Right atrium auricular region (tissue), 2 donors: ENCODE results near the gene RCBTB1. TPM values are rescaled to one million over a fixed set of nuclear protein-coding genes. Genes with fewer than 3 reads are reported as not detected.
"Not testable (repeated sequence)": the region's sequence is repeated elsewhere in the genome, so short reads cannot be mapped to it uniquely, and the experiment has no call there.

ENCODE experiments used
- DNase-seq: peaks from one replicate; pipeline ENCODE4 v3.0.0-alpha.2; 2019; ENCODE audit warnings: low spot score
- H3K27ac ChIP-seq, 2 donors: fragments of 200-600 bp; sonication (generic); 1 replicate in 1 of 2; 2 replicates in 1 of 2; pipeline ENCODE4 v1.5.1; 2016 to 2019
- H3K27me3 ChIP-seq, 2 donors: fragments of 200-600 bp; sonication (generic); one replicate each; pipeline versions ENCODE4 v1.5.1 to v1.6.0; 2017 to 2019
- H3K36me3 ChIP-seq: fragments of 200-600 bp; sonication (generic); one replicate; pipeline ENCODE4 v1.5.1; 2016
- H3K4me1 ChIP-seq, 2 donors: fragments of 200-600 bp; sonication (generic); one replicate each; pipeline versions ENCODE4 v1.5.1 to v1.6.0; 2017 to 2019
- H3K4me3 ChIP-seq, 2 donors: fragments of 200-600 bp; sonication (generic); 1 replicate in 1 of 2; 2 replicates in 1 of 2; pipeline ENCODE4 v1.5.1; 2017 to 2019; ENCODE audit warnings: mild to moderate bottlenecking in 1 of 2, moderate library complexity in 1 of 2
- H3K9me3 ChIP-seq, 2 donors: fragments of 200-600 bp; sonication (generic); one replicate each; pipeline ENCODE4 v1.5.1; 2019
- total RNA-seq, 2 donors: library from RNA; depleted of rRNA; stranded (reverse); fragments of >200 nt; gene quantifications; one replicate each; pipeline ENCODE4 v1.1.0, GENCODE V29; 2016
- TF ChIP-seq, protein P1 (sequence below), 2 donors: fragments of 200-600 bp; sonication (generic); IDR thresholded peaks; one replicate each; pipeline ENCODE4 v1.5.1; 2019; ENCODE audit warnings: antibody characterized with exemption in 2 of 2

The RCBTB1 gene
- total RNA-seq, 2 donors from 2014 or later: 8.9 to 19.6 TPM

DNA sequence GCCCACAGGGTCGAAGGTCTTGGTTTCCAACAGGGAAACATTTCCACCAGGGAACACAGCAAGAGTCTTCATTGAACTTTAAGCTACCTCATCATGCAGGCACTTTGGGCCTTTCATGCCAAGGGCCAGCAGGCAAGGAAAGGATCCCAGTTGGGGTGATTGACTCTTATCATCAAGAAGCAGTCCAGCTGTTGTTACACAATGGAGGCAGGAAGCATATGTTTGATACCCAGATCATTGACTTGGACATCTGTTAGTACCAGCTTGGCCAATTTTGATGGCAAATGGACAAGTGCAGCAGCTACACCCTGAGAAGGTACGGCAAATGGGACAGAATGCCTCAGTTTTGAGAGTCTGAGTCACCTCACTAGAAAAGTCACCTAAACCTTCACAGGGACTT lies 10.9 kb upstream of the RCBTB1 start:
- Histone ChIP-seq H3K27ac (no peak overlapping the region), H3K27me3 (no peaks in the 10 kb centered on the region), H3K4me1 (no peaks in the 10 kb centered on the region), H3K4me3 (no peak overlapping the region), H3K9me3 (no peaks in the 10 kb centered on the region), H3K36me3 (no peaks in the 10 kb centered on the region)
- DNase-seq: no peak
- TF ChIP-seq, protein P1, sequence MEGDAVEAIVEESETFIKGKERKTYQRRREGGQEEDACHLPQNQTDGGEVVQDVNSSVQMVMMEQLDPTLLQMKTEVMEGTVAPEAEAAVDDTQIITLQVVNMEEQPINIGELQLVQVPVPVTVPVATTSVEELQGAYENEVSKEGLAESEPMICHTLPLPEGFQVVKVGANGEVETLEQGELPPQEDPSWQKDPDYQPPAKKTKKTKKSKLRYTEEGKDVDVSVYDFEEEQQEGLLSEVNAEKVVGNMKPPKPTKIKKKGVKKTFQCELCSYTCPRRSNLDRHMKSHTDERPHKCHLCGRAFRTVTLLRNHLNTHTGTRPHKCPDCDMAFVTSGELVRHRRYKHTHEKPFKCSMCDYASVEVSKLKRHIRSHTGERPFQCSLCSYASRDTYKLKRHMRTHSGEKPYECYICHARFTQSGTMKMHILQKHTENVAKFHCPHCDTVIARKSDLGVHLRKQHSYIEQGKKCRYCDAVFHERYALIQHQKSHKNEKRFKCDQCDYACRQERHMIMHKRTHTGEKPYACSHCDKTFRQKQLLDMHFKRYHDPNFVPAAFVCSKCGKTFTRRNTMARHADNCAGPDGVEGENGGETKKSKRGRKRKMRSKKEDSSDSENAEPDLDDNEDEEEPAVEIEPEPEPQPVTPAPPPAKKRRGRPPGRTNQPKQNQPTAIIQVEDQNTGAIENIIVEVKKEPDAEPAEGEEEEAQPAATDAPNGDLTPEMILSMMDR (IDR thresholded peaks at IDR 0.05): no peak

DNA sequence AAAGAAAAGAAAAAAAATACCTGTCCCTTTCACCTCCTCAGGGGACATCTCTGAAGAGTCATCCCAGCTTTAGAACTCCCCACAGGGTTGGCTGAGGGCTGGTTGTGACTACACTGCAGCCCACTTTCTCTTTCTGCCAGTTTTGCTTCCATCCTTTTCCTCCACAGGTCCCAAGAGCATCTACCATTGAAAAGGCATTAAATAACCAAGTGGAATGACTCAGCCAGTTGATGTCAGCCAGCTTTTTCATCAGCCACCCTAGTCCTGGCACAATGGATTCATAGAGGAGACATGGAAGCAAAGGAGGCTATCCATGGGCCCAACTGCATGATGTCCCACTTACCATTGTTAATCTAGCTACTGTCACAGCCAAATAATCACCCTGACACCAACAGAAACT lies 9.2 kb upstream of the RCBTB1 start:
- no peak for DNase-seq
- Histone ChIP-seq H3K4me1 (no peaks in the 10 kb centered on the region), H3K27me3 (no peaks in the 10 kb centered on the region), H3K36me3 (no peaks in the 10 kb centered on the region), H3K27ac (no peak overlapping the region), H3K9me3 (no peaks in the 10 kb centered on the region), H3K4me3 (no peak overlapping the region)
- TF ChIP-seq, protein P1 (IDR thresholded peaks at IDR 0.05): no peak

DNA sequence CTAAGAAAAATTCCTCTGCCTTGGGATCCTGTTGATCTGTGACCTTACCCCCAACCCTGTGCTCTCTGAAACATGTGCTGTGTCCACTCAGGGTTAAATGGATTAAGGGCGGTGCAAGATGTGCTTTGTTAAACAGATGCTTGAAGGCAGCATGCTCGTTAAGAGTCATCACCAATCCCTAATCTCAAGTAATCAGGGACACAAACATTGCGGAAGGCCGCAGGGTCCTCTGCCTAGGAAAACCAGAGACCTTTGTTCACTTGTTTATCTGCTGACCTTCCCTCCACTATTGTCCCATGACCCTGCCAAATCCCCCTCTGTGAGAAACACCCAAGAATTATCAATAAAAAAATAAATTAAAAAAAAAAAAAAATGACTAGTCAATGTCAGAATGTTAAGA lies 8.5 kb upstream of the RCBTB1 start:
- DNase-seq, H3K4me1 ChIP-seq, H3K4me3 ChIP-seq, H3K27ac ChIP-seq, H3K36me3 ChIP-seq, H3K27me3 ChIP-seq, H3K9me3 ChIP-seq: not testable (repeated sequence)

DNA sequence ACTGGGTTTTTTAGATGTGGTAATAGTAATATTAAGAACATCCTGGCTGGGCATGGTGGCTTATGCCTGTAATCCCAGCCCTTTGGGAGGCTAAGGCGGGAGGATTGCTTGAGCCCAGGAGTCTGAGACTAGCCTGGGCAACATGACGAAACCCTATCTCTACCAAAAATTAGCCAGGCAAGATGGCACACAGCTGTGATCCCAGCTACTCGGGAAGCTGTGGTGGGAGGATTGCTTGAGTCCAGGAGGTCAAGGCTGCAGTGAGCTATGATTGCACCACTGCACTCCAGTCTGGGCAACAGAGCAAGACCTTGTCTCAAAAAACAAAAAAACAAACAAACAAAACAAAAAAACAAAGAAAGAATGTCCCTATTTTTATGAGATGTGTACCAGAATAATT lies 5.4 kb upstream of the RCBTB1 start:
- H3K27ac ChIP-seq, DNase-seq, H3K36me3 ChIP-seq, H3K27me3 ChIP-seq, H3K9me3 ChIP-seq, H3K4me1 ChIP-seq, H3K4me3 ChIP-seq: not testable (repeated sequence)

DNA sequence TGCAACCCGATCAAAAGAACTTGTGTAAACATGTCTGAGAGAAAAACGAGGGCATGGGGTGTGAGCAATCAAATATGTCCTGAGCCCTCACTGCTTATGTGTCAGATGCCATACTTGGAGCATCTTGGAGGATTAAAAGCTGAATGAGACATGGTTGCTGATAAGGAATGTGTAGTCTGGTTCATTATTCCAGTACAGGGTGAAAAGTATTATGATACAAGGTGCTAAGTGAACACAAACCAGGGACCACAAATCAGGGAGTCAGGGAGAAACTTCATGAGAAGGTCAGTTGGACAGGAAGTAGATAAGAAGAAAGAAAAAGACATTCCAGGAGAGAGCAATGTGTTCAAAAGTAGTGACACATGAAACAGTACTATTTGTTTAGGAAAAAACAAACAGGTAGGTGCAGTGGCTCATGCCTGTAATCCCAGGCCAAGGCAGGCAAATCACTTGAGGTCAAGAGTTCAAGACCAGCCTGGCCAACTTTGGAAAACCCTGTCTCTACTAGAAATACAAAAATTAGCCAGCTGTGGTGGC lies 2.0 kb upstream of the RCBTB1 start:
- TF ChIP-seq, protein P1 (IDR thresholded peaks at IDR 0.05): no peak
- Histone ChIP-seq H3K4me1 (peaks cover 0 to 20% of the 10 kb centered on the region in 2 donors), H3K4me3 (no peak overlapping the region), H3K36me3 (no peaks in the 10 kb centered on the region), H3K9me3 (no peaks in the 10 kb centered on the region), H3K27ac (no peak overlapping the region), H3K27me3 (no peaks in the 10 kb centered on the region)
- no peak for DNase-seq

DNA sequence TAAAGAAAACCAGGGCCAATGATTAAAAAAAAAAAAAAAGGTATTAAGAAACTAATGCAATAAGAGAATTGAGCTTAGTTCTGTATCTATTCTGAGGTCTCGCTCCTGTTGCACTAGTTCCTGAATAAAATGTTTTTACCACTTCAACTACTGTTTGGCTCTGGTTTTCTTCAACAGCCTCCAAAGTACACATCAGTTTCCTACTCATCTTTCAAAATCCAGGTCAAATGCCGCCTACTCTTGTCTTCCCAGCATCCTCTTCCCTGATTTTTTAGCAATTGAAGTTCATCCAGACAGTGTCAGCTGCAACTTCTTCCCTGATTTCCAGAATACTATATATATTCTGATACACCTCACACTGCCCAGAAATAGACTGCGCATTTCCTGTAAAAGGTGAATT lies 1.4 kb upstream of the RCBTB1 start:
- Histone ChIP-seq H3K27me3 (no peaks in the 10 kb centered on the region), H3K4me1 (peaks cover 0 to 20% of the 10 kb centered on the region in 2 donors), H3K9me3 (no peaks in the 10 kb centered on the region), H3K4me3 (no peak overlapping the region), H3K27ac (no peak overlapping the region), H3K36me3 (no peaks in the 10 kb centered on the region)
- TF ChIP-seq, protein P1 (IDR thresholded peaks at IDR 0.05): no peak
- DNase-seq: no peak

DNA sequence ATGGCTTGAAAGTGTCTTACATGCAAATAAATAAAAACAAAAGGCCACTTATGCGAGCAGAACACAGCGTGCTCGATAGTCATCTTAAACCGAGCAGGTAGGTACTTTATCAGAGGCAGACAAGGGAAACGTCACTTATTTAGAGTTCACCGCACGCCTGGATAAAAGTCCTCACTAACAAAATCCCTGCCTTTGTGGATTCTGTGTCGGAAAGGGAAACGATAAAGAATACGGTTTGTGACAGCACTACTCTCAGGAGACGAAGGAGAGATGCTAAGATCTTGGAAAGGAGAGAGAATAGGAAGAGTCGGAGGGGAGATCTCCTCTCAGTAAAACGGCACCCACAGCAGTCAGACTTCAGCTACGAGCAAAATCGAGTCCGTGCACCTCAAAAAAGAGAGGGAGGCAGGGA lies 581 bp downstream of the RCBTB1 start:
- no peaks in the 10 kb centered on the region for H3K9me3 ChIP-seq
- TF ChIP-seq, protein P1 (IDR thresholded peaks at IDR 0.05): no peak
- no peaks in the 10 kb centered on the region for H3K27me3 ChIP-seq
- peak overlapping the region; percentile 85 to 93 for H3K4me3 ChIP-seq
- peaks cover 0 to 20% of the 10 kb centered on the region in 2 donors for H3K4me1 ChIP-seq
- DNase-seq: no peak
- H3K36me3 ChIP-seq: peaks cover 6% of the 10 kb centered on the region
- peak overlapping the region; percentile 83 to 86 for H3K27ac ChIP-seq
